ENCODE results near the gene FNDC3B. TPM values are rescaled to one million over a fixed set of nuclear protein-coding genes. Genes with fewer than 3 reads are reported as not detected.

Gene FNDC3B
- total and polyA plus RNA-seq, 2 of the 8 experiments (the other 6 are each of a cell fraction or from before 2014, with no cell fraction given) = 14.1 to 44.4 TPM

DNA sequence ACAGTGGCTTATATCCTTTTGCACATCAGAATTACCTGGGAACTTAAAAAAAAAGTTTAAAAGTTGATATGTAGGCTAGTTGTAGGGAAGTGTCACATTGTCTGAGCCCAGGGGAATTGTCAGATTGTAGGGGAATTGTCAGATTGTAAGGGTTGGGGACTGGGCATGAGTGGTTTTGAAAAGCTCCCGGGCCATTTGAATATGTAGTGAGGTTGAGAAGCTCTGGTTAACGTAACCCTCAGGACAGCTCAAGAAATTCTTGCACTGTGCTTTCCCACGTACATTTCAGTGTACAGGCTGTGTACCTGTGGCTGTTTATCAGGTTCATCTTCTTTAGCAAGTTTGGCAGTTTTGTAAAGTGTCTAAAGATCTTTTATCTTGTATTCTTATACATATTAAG is 107.0 kb downstream of the FNDC3B start:
- no peaks in the 10 kb centered on the region for H3K9me3 ChIP-seq (ENCODE audit: insufficient read depth in 2 of 2, low read depth in 1 of 2, low read length in 1 of 2)
- peaks cover 0 to 12% (median 4%) of the 10 kb centered on the region in 4 experiments; a peak in 3 of 7 replicates for H3K4me1 ChIP-seq (replicated peaks in 1 of 4; ENCODE audit: control insufficient read depth in 3 of 4, insufficient read depth in 4 of 4, low read length in 3 of 4)
- no peak overlapping the region for H2AK5ac ChIP-seq (ENCODE audit: low read depth, low read length)
- no peak overlapping the region for H2BK12ac ChIP-seq (ENCODE audit: low read depth, low read length)
- H3K4me3 ChIP-seq (ENCODE audit: extremely low read depth in 1 of 4, insufficient read depth in 2 of 4, low read depth in 3 of 4, low read length in 4 of 4) = no peak overlapping the region
- H3K23me2 ChIP-seq (ENCODE audit: low read depth, low read length) = no peaks in the 10 kb centered on the region; the same call in 1 of the 2 replicates
- no peaks in the 10 kb centered on the region for H3K27me3 ChIP-seq (replicated peaks in 1 of 4; ENCODE audit: control insufficient read depth in 3 of 4, extremely low read depth in 1 of 4, insufficient read depth in 3 of 4, low read length in 3 of 4)
- WGBS, 2 experiments (ENCODE audit: extremely low coverage in 1 of 2, insufficient coverage in 1 of 2, insufficient read length in 1 of 2, insufficient replicate concordance in 2 of 2, low coverage in 1 of 2, low lambda C conversion rate in 2 of 2, missing lambda C conversion rate in 1 of 2) = 53% methylated on average over 3 of the region's 3 CpGs; no CpG with 5 or more reads in 1 of the 2 experiments
- peaks cover 0 to 79% of the 10 kb centered on the region in 2 experiments; a peak in 2 of 4 replicates for H3K79me2 ChIP-seq (ENCODE audit: control insufficient read depth in 1 of 2, insufficient read depth in 2 of 2, low read length in 2 of 2)
- no peak overlapping the region for H4K8ac ChIP-seq (ENCODE audit: extremely low read depth, insufficient read depth, low read length)
- H3K56ac ChIP-seq (replicated peaks; ENCODE audit: insufficient read length, low read depth, low read length) = no peak overlapping the region
- H3K4me2 ChIP-seq (ENCODE audit: insufficient read depth in 1 of 2, low read depth in 2 of 2, low read length in 2 of 2) = no peak overlapping the region
- H2BK15ac ChIP-seq (ENCODE audit: low read length) = no peak overlapping the region
- H2BK120ac ChIP-seq (replicated peaks; ENCODE audit: low read depth, low read length) = no peak overlapping the region
- DNase-seq (ENCODE audit: low read depth in 1 of 2, low spot score in 2 of 2) (no peak), FAIRE-seq (no peak)
- H3K27ac ChIP-seq (ENCODE audit: low read depth, low read length) = no peak overlapping the region
- no peaks in the 10 kb centered on the region for H3K36me3 ChIP-seq (ENCODE audit: control insufficient read depth in 2 of 4, insufficient read depth in 4 of 4, low read length in 3 of 4)
- ChIA-PET POLR2A (ENCODE audit: partially characterized antibody) (interaction anchor here (0.7 to 1.4 kb wide), 2 partner anchors 18 to 565 kb away, joined by 3 to 6 read pairs; partner anchors contain the start of gene NCEH1), CTCF (ENCODE audit: partially characterized antibody) (no interaction called here)
- H3K4ac ChIP-seq (replicated peaks; ENCODE audit: insufficient read length, low read depth, low read length) = no peak overlapping the region
- H3K23ac ChIP-seq (ENCODE audit: insufficient read length) = no peak overlapping the region
- H2AFZ ChIP-seq (ENCODE audit: low read length) = no peak overlapping the region
- H2BK20ac ChIP-seq (ENCODE audit: low read length) = no peak overlapping the region
- no peak overlapping the region for H4K91ac ChIP-seq (replicated peaks; ENCODE audit: insufficient read length, low read length)
- H4K20me1 ChIP-seq (replicated peaks in 1 of 2; ENCODE audit: control insufficient read depth in 1 of 2, insufficient read depth in 2 of 2, low read length in 2 of 2) = peaks cover 2% of the 10 kb centered on the region in 2 experiments
- H2BK5ac ChIP-seq (ENCODE audit: low read depth, low read length) = no peak overlapping the region
- H4K5ac ChIP-seq (ENCODE audit: insufficient read length, low read depth, low read length) = no peak overlapping the region
- H3K79me1 ChIP-seq (ENCODE audit: low read depth, low read length) = no peaks in the 10 kb centered on the region; the same call in 1 of the 2 replicates
- no peak overlapping the region for H3K14ac ChIP-seq (ENCODE audit: insufficient read length)
- no peak overlapping the region for H3K18ac ChIP-seq (ENCODE audit: extremely low read depth, low read length)
- TF ChIP-seq ASH2L (IDR thresholded peaks at IDR 0.05; ENCODE audit: low read length) (no peak), RBBP5 (IDR thresholded peaks at IDR 0.05; ENCODE audit: borderline replicate concordance, low read depth, low read length) (no peak), BACH1 (IDR thresholded peaks at IDR 0.05; ENCODE audit: low read length) (no peak), RXRA (IDR thresholded peaks at IDR 0.05; ENCODE audit: insufficient read depth, low read depth, low read length) (no peak), PHF8 (conservative IDR thresholded peaks at IDR 0.05; ENCODE audit: low read depth, low read length) (no peak), BRCA1 (IDR thresholded peaks at IDR 0.05; ENCODE audit: low read depth, low read length) (no peak), TCF12 (IDR thresholded peaks at IDR 0.05; ENCODE audit: low read depth, low read length) (no peak), POLR2A (IDR thresholded peaks at IDR 0.05; ENCODE audit: control extremely low read depth in 1 of 2, low read depth in 2 of 2, low read length in 2 of 2) (no peak), POLR2AphosphoS5 (IDR thresholded peaks at IDR 0.05; ENCODE audit: low read depth, low read length) (no peak), FOSL1 (IDR thresholded peaks at IDR 0.05; ENCODE audit: insufficient read depth, low read depth, low read length) (no peak), RNF2 (IDR thresholded peaks at IDR 0.05; ENCODE audit: borderline replicate concordance, low read depth, low read length, missing control alignments, poor library complexity, severe bottlenecking) (no peak), SAP30 (IDR thresholded peaks at IDR 0.05; ENCODE audit: insufficient read depth, insufficient replicate concordance, low read length) (no peak), CBX5 (IDR thresholded peaks at IDR 0.05; ENCODE audit: low read depth, low read length) (no peak)
- TF ChIP-seq, protein P1, sequence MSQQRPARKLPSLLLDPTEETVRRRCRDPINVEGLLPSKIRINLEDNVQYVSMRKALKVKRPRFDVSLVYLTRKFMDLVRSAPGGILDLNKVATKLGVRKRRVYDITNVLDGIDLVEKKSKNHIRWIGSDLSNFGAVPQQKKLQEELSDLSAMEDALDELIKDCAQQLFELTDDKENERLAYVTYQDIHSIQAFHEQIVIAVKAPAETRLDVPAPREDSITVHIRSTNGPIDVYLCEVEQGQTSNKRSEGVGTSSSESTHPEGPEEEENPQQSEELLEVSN (IDR thresholded peaks at IDR 0.05) = no peak
- no peak overlapping the region for H3K9ac ChIP-seq (replicated peaks in 1 of 4; ENCODE audit: extremely low read depth in 1 of 4, low read depth in 3 of 4, low read length in 3 of 4)
